ENCODE results near the gene ITGA7. TPM values are rescaled to one million over a fixed set of nuclear protein-coding genes. Genes with fewer than 3 reads are reported as not detected.

The ITGA7 gene
- total RNA-seq, 1 donor from 2014 or later = 0.94 TPM

- no peak for DNase-seq (ENCODE audit: low spot score)
- no peak overlapping the region for H3K27ac Mint-ChIP-seq
- no peak overlapping the region for H3K4me3 Mint-ChIP-seq (ENCODE audit: low read depth)
- H3K4me1 Mint-ChIP-seq (ENCODE audit: low read depth) = peaks cover 6% of the 10 kb centered on the region
- peaks cover 16% of the 10 kb centered on the region for H3K27me3 Mint-ChIP-seq (ENCODE audit: low read depth)
- no peaks in the 10 kb centered on the region for H3K9me3 Mint-ChIP-seq
- intact Hi-C loops (cut with micrococcal nuclease) = no loop called here
- no peaks in the 10 kb centered on the region for H3K36me3 Mint-ChIP-seq (ENCODE audit: low read depth)
These were observed 24.0 kb downstream of the ITGA7 start for GRCh38 chr12:55683676-55684075.

- Mint-ChIP-seq H3K27ac (no peak overlapping the region), H3K9me3 (no peaks in the 10 kb centered on the region), H3K36me3 (ENCODE audit: low read depth) (no peaks in the 10 kb centered on the region), H3K4me1 (ENCODE audit: low read depth) (peaks cover 2% of the 10 kb centered on the region), H3K27me3 (ENCODE audit: low read depth) (peaks cover 16% of the 10 kb centered on the region), H3K4me3 (ENCODE audit: low read depth) (no peak overlapping the region)
- DNase-seq (ENCODE audit: low spot score) = no peak
- intact Hi-C loops (cut with micrococcal nuclease) = no loop called here
These were observed 25.5 kb downstream of the ITGA7 start for GRCh38 chr12:55682087-55682796.

GRCh38 chr12:55681142-55682077, 26.3 kb downstream of the ITGA7 start:
- intact Hi-C loops (cut with micrococcal nuclease) = no loop called here
- H3K4me3 Mint-ChIP-seq (ENCODE audit: low read depth) = no peak overlapping the region

GRCh38 chr12:55679691-55680090, 28.0 kb downstream of the ITGA7 start:
- peaks cover 31% of the 10 kb centered on the region for H3K27me3 Mint-ChIP-seq (ENCODE audit: low read depth)
- no peak overlapping the region for H3K27ac Mint-ChIP-seq
- H3K4me1 Mint-ChIP-seq (ENCODE audit: low read depth) = peaks cover 2% of the 10 kb centered on the region
- intact Hi-C loops (cut with micrococcal nuclease) = no loop called here
- no peaks in the 10 kb centered on the region for H3K9me3 Mint-ChIP-seq
- no peak overlapping the region for H3K4me3 Mint-ChIP-seq (ENCODE audit: low read depth)
- H3K36me3 Mint-ChIP-seq (ENCODE audit: low read depth) = no peaks in the 10 kb centered on the region
- DNase-seq (ENCODE audit: low spot score) = no peak

More at GRCh38 chr12:55681142-55682077, 26.3 kb downstream of the ITGA7 start:
- peaks cover 2% of the 10 kb centered on the region for H3K4me1 Mint-ChIP-seq (ENCODE audit: low read depth)
- no peaks in the 10 kb centered on the region for H3K36me3 Mint-ChIP-seq (ENCODE audit: low read depth)
- DNase-seq (ENCODE audit: low spot score) = no peak
- H3K27me3 Mint-ChIP-seq (ENCODE audit: low read depth) = peaks cover 18% of the 10 kb centered on the region
- no peak overlapping the region for H3K27ac Mint-ChIP-seq
- no peaks in the 10 kb centered on the region for H3K9me3 Mint-ChIP-seq

- H3K9me3 Mint-ChIP-seq = no peaks in the 10 kb centered on the region
- peaks cover 37% of the 10 kb centered on the region for H3K27me3 Mint-ChIP-seq (ENCODE audit: low read depth)
- no peak overlapping the region for H3K27ac Mint-ChIP-seq
- H3K4me3 Mint-ChIP-seq (ENCODE audit: low read depth) = no peak overlapping the region
- no peaks in the 10 kb centered on the region for H3K36me3 Mint-ChIP-seq (ENCODE audit: low read depth)
- no peak for DNase-seq (ENCODE audit: low spot score)
- peaks cover 2% of the 10 kb centered on the region for H3K4me1 Mint-ChIP-seq (ENCODE audit: low read depth)
- intact Hi-C loops (cut with micrococcal nuclease) = no loop called here
These were observed 31.0 kb downstream of the ITGA7 start for GRCh38 chr12:55676707-55677106.

GRCh38 chr12:55675666-55676065, 32.0 kb downstream of the ITGA7 start:
- no peak overlapping the region for H3K4me3 Mint-ChIP-seq (ENCODE audit: low read depth)
- H3K27ac Mint-ChIP-seq = no peak overlapping the region
- no peak for DNase-seq (ENCODE audit: low spot score)
- intact Hi-C loops (cut with micrococcal nuclease) = no loop called here
- H3K27me3 Mint-ChIP-seq (ENCODE audit: low read depth) = peaks cover 29% of the 10 kb centered on the region
- no peaks in the 10 kb centered on the region for H3K9me3 Mint-ChIP-seq
- H3K36me3 Mint-ChIP-seq (ENCODE audit: low read depth) = no peaks in the 10 kb centered on the region
- no peaks in the 10 kb centered on the region for H3K4me1 Mint-ChIP-seq (ENCODE audit: low read depth)

GRCh38 chr12:55673638-55674037, 34.1 kb downstream of the ITGA7 start:
- no peak for DNase-seq (ENCODE audit: low spot score)
- intact Hi-C loops (cut with micrococcal nuclease) = no loop called here
- no peak overlapping the region for H3K4me3 Mint-ChIP-seq (ENCODE audit: low read depth)
- no peaks in the 10 kb centered on the region for H3K36me3 Mint-ChIP-seq (ENCODE audit: low read depth)
- H3K27me3 Mint-ChIP-seq (ENCODE audit: low read depth) = peaks cover 26% of the 10 kb centered on the region
- H3K27ac Mint-ChIP-seq = no peak overlapping the region
- H3K9me3 Mint-ChIP-seq = no peaks in the 10 kb centered on the region
- no peaks in the 10 kb centered on the region for H3K4me1 Mint-ChIP-seq (ENCODE audit: low read depth)

GRCh38 chr12:55671746-55672145, 36.0 kb downstream of the ITGA7 start:
- peaks cover 26% of the 10 kb centered on the region for H3K27me3 Mint-ChIP-seq (ENCODE audit: low read depth)
- DNase-seq (ENCODE audit: low spot score) = no peak
- no peak overlapping the region for H3K27ac Mint-ChIP-seq
- no peaks in the 10 kb centered on the region for H3K9me3 Mint-ChIP-seq
- no peak overlapping the region for H3K4me3 Mint-ChIP-seq (ENCODE audit: low read depth)
- no peaks in the 10 kb centered on the region for H3K4me1 Mint-ChIP-seq (ENCODE audit: low read depth)
- intact Hi-C loops (cut with micrococcal nuclease) = no loop called here
- no peaks in the 10 kb centered on the region for H3K36me3 Mint-ChIP-seq (ENCODE audit: low read depth)

- H3K27me3 Mint-ChIP-seq (ENCODE audit: low read depth) = peaks cover 15% of the 10 kb centered on the region
- no peak overlapping the region for H3K4me3 Mint-ChIP-seq (ENCODE audit: low read depth)
- no peak for DNase-seq (ENCODE audit: low spot score)
- H3K9me3 Mint-ChIP-seq = no peaks in the 10 kb centered on the region
- no peaks in the 10 kb centered on the region for H3K4me1 Mint-ChIP-seq (ENCODE audit: low read depth)
- intact Hi-C loops (cut with micrococcal nuclease) = no loop called here
- no peaks in the 10 kb centered on the region for H3K36me3 Mint-ChIP-seq (ENCODE audit: low read depth)
- no peak overlapping the region for H3K27ac Mint-ChIP-seq
These were observed 37.4 kb downstream of the ITGA7 start for GRCh38 chr12:55670276-55670675.

GRCh38 chr12:55666508-55666907, 41.2 kb downstream of the ITGA7 start:
- Mint-ChIP-seq H3K9me3 (no peaks in the 10 kb centered on the region), H3K4me1 (ENCODE audit: low read depth) (no peaks in the 10 kb centered on the region), H3K4me3 (ENCODE audit: low read depth) (no peak overlapping the region), H3K36me3 (ENCODE audit: low read depth) (no peaks in the 10 kb centered on the region), H3K27ac (no peak overlapping the region), H3K27me3 (ENCODE audit: low read depth) (peaks cover 11% of the 10 kb centered on the region)
- intact Hi-C loops (cut with micrococcal nuclease) = no loop called here
- no peak for DNase-seq (ENCODE audit: low spot score)

GRCh38 chr12:55664826-55665225, 42.9 kb downstream of the ITGA7 start:
- Mint-ChIP-seq H3K4me3 (ENCODE audit: low read depth) (no peak overlapping the region), H3K27me3 (ENCODE audit: low read depth) (peaks cover 18% of the 10 kb centered on the region), H3K27ac (no peak overlapping the region), H3K9me3 (no peaks in the 10 kb centered on the region), H3K4me1 (ENCODE audit: low read depth) (no peaks in the 10 kb centered on the region), H3K36me3 (ENCODE audit: low read depth) (no peaks in the 10 kb centered on the region)
- intact Hi-C loops (cut with micrococcal nuclease) = no loop called here
- no peak for DNase-seq (ENCODE audit: low spot score)

GRCh38 chr12:55663391-55663790, 44.3 kb downstream of the ITGA7 start:
- Mint-ChIP-seq H3K36me3 (ENCODE audit: low read depth) (no peaks in the 10 kb centered on the region), H3K27ac (no peak overlapping the region), H3K4me3 (ENCODE audit: low read depth) (no peak overlapping the region), H3K27me3 (ENCODE audit: low read depth) (peaks cover 18% of the 10 kb centered on the region), H3K4me1 (ENCODE audit: low read depth) (no peaks in the 10 kb centered on the region), H3K9me3 (no peaks in the 10 kb centered on the region)
- intact Hi-C loops (cut with micrococcal nuclease) = no loop called here
- no peak for DNase-seq (ENCODE audit: low spot score)

Data from activated T-helper 2 cell treated with anti-CD3 and anti-CD28 coated beads, Interferon-gamma antibody, Interleukin-2, Interleukin-4, amounts not matched to agents 10 μg/mL and 5 μg/mL and 100 μg/mL, durations not matched to agents 14 hours and 24 hours and 36 hours (primary cell).